ENCODE data around the gene GNG7. TPM values are rescaled to one million over a fixed set of nuclear protein-coding genes. Genes with fewer than 3 reads are reported as not detected.
"Not testable (repeated sequence)": the region's sequence is repeated elsewhere in the genome, so short reads cannot be mapped to it uniquely, and the experiment has no call there.

GNG7 gene
- polyA plus RNA-seq, 1 experiment = 0.22 TPM

GRCh38 chr19:2534423-2535013 lies 168.0 kb downstream of the GNG7 start:
- Histone ChIP-seq H3K27me3 (ENCODE audit: control insufficient read depth, insufficient read depth, low read length) (no peaks in the 10 kb centered on the region), H3K36me3 (ENCODE audit: control insufficient read depth, insufficient read depth, low read length) (no peaks in the 10 kb centered on the region), H3K4me3 (ENCODE audit: low read depth, low read length) (no peak overlapping the region)
- DNase-seq (ENCODE audit: low read depth) = no peak
- CTCF ChIA-PET = interaction anchor here (1.8 kb wide), 1 partner anchor 44 kb away, joined by 8 read pairs; no protein-coding TSS in a partner anchor
- no peak for TF ChIP-seq CTCF (IDR thresholded peaks at IDR 0.05; ENCODE audit: insufficient read depth, low read depth, low read length)
- POLR2A ChIA-PET = no interaction called here

GRCh38 chr19:2533686-2534422 lies 168.6 kb downstream of the GNG7 start:
- ChIA-PET POLR2A (interaction anchor here (0.6 kb wide), 1 partner anchor 28 kb away, joined by 4 read pairs; no protein-coding TSS in a partner anchor), CTCF (interaction anchor here (0.5 to 1.8 kb wide), 2 partner anchors 45 to 78 kb away, joined by 3 to 8 read pairs; no protein-coding TSS in a partner anchor)

GRCh38 chr19:2533072-2533425 lies 169.4 kb downstream of the GNG7 start:
- no peak for TF ChIP-seq CTCF (IDR thresholded peaks at IDR 0.05; ENCODE audit: insufficient read depth, low read depth, low read length)
- ChIA-PET CTCF (no interaction called here), POLR2A (no interaction called here)
- no peaks in the 10 kb centered on the region for H3K27me3 ChIP-seq (ENCODE audit: control insufficient read depth, insufficient read depth, low read length)
- no peak for DNase-seq (ENCODE audit: low read depth)
- no peaks in the 10 kb centered on the region for H3K36me3 ChIP-seq (ENCODE audit: control insufficient read depth, insufficient read depth, low read length)
- H3K4me3 ChIP-seq (ENCODE audit: low read depth, low read length) = no peak overlapping the region

More at GRCh38 chr19:2533686-2534422, 168.6 kb downstream of the GNG7 start:
- Histone ChIP-seq H3K27me3 (ENCODE audit: control insufficient read depth, insufficient read depth, low read length) (no peaks in the 10 kb centered on the region), H3K36me3 (ENCODE audit: control insufficient read depth, insufficient read depth, low read length) (no peaks in the 10 kb centered on the region), H3K4me3 (ENCODE audit: low read depth, low read length) (no peak overlapping the region)
- no peak for TF ChIP-seq CTCF (IDR thresholded peaks at IDR 0.05; ENCODE audit: insufficient read depth, low read depth, low read length)
- DNase-seq (ENCODE audit: low read depth) = no peak

- DNase-seq (ENCODE audit: low read depth) = peak; percentile 53
- ChIA-PET POLR2A (no interaction called here), CTCF (no interaction called here)
- Histone ChIP-seq H3K4me3 (ENCODE audit: low read depth, low read length) (no peak overlapping the region), H3K27me3 (ENCODE audit: control insufficient read depth, insufficient read depth, low read length) (no peaks in the 10 kb centered on the region), H3K36me3 (ENCODE audit: control insufficient read depth, insufficient read depth, low read length) (no peaks in the 10 kb centered on the region)
- no peak for TF ChIP-seq CTCF (IDR thresholded peaks at IDR 0.05; ENCODE audit: insufficient read depth, low read depth, low read length)
Measured at GRCh38 chr19:2532252-2533071, 170.0 kb downstream of the GNG7 start.

- POLR2A ChIA-PET = interaction anchor here (0.5 kb wide), 1 partner anchor 50 kb away, joined by 3 read pairs; no protein-coding TSS in a partner anchor
- H3K27me3 ChIP-seq (ENCODE audit: control insufficient read depth, insufficient read depth, low read length); H3K4me3 ChIP-seq (ENCODE audit: low read depth, low read length); H3K36me3 ChIP-seq (ENCODE audit: control insufficient read depth, insufficient read depth, low read length); DNase-seq (ENCODE audit: low read depth); CTCF ChIA-PET: not testable (repeated sequence)
Measured at GRCh38 chr19:2529942-2530341, 172.6 kb downstream of the GNG7 start.

Data from BJ (cell line).